ENCODE data around the gene CCR7.
"Not testable (repeated sequence)": the region's sequence is repeated elsewhere in the genome, so short reads cannot be mapped to it uniquely, and the experiment has no call there.

Gene CCR7

GRCh38 chr17:40551091-40551878, 14.0 kb downstream of the CCR7 start:
- no peak for DNase-seq

DNA sequence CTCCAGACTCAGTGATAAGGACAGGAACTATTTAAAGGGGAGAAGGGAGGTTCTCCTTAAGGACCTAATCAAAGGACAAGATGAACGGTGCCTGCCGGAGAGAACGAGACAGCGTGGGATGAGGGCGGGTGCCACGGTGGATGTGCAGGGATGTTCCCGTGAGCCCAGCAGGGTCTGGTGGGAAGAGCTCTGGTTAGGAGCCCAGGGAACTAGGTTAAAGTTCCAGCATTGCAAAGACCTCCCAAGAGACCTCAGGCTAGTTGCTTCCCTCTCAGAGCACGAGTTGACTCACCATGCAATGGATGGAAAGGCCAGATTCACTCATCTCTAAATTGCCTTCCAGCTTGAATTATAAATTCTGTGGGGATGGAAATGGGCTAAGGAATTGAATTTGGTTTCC, 14.7 kb downstream of the CCR7 start:
- DNase-seq: no peak

DNA sequence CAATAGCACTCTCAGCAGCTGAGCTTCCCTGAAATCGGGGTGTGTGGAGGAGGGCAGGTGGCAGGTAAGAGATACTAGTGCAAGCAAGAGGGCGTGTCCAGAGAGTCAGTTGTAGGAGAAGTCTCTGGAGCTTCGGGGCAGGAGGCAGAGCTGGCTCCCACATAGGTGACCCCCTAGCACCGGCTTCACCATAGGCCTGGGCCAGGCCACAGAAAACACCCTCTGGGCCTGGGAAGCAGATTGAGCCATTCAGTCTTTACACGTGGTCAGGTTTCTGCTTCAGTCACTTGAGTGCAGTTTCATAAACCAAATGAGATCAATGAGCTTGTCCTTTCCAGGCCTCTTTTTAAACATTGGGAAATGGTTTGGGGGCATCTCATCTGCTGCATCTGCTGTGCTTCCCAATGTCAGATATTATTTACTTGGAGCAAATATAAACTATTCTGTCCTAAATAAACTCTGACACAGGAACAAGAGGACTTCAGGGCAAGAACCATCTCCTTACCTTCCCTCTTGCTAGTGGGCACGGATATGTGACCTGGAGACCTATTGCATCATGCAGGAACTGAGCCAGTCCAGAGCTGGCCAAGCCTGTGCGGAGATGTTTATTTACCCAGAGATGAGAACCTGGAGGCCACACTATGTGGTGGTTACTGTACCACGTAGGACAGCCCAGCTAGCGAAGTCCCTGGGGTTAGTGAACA, 16.1 kb downstream of the CCR7 start:
- no peak for DNase-seq

- DNase-seq: no peak
Measured at GRCh38 chr17:40548491-40548981, 16.7 kb downstream of the CCR7 start.

- DNase-seq: no peak
Measured at GRCh38 chr17:40547785-40548478, 17.3 kb downstream of the CCR7 start.

DNA sequence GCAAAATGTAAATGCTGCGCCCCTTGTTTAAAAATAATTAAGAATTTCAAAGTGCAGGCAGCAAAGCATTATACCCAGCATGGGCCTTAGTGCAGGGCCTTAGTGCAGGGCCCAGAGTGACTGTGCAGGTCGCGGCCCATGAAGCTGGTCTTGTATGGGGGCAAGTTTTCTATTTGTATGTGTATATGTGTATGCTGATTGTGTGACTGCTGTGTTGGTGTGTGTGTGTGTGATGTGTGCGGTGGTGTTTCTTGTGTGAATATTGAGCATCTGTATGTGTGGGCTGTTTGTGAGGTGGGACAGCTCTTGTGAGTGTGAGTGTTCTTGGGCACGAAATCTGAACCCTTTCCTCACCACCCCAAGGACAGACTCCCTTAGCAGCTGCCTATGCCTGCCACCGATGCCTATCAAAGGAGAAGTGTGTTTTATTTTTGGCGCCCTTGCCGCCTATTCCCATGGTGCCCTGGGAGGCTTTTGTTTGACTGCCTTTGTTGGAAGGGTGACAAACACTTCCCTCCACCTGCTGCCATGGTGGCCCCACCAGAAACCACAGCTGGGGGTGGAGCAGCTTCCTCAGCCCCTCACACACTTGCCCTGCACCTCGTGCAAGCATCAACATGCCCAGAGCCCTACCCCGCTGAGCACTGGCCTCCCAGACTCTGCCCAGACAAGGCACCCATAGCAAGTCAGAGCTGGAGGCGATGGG, 18.0 kb downstream of the CCR7 start:
- DNase-seq: no peak

DNA sequence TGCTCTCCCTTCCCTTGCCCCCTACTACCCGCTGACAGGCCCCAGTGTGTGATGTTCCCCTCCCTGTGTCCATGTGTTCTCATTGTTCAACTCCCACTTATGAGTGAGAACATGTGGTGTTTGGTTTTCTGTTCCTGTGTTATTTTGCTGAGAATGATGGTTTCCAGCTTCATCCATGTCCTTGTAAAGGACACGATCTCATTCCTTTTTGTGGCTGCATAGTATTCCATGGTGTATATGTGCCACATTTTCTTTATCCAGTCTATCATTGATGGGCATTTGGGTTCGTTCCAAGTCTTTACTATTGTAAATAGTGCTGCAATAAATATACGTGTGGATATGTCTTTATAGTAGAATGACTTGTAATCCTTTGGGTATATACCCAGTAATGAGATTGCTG, 18.8 kb downstream of the CCR7 start:
- not testable (repeated sequence) for DNase-seq

DNA sequence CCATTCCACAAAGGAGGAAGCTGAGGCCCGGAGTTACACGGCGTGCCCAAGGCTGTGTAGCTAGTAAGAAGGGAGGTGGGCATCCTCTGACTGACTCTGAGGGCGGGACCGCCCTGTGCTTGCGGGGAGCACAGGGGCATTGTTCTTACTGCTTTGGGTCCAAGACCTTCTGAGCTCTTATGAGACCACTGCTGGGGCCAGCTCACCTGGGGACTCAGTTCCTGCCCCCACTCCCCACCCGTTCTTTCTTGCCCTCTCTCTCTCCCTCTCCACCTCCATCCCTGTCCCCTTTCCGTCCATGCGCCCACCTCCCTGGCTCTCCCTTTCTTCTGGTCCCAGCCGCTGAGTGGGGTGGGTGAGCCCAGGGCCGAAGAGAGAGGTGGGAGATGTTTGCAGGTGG, 19.6 kb downstream of the CCR7 start:
- no peak for DNase-seq

GRCh38 chr17:40542558-40543411, 22.5 kb downstream of the CCR7 start:
- peak; percentile 54 for DNase-seq

- DNase-seq: peak; percentile 57
Measured at GRCh38 chr17:40541873-40542557, 23.3 kb downstream of the CCR7 start.

DNA sequence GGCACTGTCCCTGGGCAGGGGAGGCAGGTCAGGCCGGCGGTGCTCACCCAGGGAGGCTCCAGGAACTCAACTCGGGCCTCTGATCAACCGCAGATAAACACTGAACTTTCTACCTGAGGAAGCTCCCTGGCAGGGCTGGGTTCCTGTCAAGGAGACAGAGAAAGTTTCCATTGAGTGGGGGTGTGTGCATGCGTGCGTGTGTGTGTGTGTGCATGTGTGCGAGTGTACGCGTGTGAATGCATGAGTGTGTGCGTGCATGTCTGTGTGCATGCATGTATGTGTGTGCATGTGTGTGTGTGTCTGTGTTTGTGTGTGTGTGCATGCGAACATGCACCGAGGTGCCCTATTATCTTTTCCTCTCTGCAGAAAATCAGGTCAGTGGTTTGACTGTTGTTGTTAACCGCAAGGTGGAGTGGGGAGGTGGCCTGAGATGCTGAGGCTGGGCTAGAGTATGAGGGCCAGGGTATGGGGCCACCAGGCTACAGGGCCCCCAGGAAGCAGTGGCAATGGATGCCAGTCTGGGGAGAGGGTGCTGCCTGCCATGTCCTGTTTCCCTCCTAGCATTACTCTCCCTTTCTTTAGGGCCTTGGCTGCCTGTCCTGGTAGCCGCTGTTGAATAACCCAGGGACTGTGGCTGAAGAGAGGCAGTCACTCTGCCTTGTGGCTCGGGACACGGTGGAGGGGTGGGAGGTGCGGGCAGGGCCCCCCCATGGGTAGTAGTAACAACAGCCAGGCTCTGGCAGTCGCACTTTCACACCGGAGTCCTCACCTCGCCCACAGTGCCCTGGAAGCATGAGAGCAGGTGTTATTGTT, 24.0 kb downstream of the CCR7 start:
- DNase-seq: no peak

DNA sequence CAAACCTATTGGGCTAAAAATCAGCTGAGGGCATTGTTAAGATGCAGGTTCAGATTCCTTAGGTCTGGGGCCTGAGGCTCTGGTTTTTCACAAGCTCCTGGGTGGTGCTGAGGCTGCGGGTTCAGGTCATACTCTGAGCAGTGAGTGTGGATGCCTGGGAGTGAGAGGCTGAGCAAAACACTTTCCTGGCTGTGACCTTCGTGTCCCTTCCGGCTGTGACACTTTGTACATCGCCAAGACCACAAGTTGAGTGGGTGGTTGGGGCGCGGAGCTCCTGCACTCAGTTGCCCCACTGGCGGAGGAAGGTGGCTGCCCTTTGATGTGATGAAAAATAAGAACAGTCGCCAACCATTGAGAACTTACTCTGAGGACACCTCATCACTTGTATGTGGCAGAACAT, 24.8 kb downstream of the CCR7 start:
- no peak for DNase-seq

- DNase-seq: no peak
Measured at GRCh38 chr17:40539711-40540411, 25.4 kb downstream of the CCR7 start.

GRCh38 chr17:40538936-40539705, 26.2 kb downstream of the CCR7 start:
- DNase-seq: no peak

DNA sequence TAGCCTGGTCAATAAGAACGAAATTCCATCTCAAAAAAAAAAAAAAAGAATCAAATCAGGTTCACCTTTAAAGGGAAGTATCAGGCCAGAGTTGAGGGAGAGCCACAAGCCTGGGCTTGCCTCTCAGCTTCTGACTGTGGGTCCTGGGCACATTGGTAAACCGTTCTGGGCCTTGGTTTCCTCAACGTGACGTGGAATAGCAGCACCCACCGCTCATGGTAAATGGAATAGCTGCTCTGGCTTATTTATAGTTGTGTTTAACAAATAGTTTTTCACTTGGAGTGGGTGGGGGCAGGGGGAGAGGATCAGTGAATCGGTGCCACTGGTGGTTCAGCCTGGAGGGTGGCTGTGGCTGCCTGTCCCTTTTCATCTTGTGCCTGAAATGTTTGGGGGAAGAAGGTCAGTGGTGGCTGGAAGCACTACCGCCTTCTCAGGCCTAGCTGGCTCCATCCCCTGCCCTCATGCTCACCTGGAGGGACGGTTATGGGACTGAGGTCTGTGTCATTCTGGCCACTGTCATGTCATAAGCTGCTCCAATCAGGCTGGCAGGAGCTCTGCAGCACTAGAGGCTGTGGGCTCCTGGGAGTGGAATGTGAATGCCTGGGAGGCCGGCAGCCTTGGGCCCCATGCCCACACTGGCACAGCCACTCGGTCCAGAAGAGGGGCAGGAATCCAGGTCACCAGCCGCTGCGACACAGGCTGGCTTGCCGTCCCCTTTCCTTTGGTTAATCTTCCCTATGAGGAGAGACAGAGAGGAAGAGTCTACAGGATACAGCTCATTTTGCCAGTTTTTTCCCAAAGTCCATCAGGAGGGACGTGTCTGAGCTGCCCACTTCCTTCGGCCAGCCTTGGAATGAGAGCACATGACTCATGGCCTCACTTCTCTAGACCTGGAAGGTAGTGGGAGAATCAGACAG, 27.0 kb downstream of the CCR7 start:
- no peak for DNase-seq

DNA sequence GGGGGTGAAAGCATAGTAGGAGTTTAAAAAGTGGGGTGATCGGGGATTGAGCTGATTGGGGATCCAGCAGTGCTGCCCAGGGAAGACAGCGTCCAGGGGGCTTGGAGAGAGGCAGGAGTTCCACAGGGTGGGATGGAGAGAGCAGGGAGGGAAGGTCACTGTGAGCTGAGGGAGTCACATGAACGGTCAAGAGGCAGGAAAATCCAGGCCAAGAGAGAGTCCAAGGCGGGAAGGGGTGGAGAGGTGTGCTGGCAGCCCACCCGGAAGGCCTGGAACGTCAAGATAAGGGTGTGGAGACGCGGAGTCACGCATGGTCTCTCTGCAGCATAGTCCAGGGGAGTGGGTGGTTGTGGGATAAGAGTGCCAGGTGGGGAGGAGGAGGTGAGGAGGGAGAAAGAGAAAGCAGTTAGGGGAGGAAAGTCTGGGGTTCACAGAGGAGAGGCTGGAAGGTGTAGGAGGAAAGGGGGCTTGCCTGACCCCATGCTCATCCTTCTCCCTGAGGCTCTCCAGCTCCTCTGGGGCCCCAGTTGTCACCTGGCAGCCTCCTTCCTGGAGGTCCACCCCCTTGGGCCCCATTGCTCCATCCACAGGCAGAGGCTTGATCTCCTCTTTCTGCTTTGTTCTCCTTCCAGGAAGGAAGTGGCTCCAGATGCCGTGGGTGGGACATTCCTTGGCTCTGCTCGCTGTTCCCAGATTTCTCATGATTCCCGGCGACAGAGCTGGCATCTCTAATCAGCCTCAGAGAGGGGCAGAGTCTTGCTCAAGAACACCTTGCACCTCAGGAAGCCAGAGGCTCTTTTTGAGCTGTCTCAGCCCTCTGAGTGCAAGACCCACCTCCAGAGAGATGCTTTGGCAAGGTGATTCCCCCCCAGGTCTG, 28.7 kb downstream of the CCR7 start:
- DNase-seq: peak; percentile 34

Data from right kidney (tissue), 1 donor.